ENCODE data around the gene AMH. TPM values are rescaled to one million over a fixed set of nuclear protein-coding genes. Genes with fewer than 3 reads are reported as not detected.

AMH gene
- polyA plus RNA-seq, 1 of the 3 experiments (the other 2 are of a cell fraction) = 18.1 TPM

DNA sequence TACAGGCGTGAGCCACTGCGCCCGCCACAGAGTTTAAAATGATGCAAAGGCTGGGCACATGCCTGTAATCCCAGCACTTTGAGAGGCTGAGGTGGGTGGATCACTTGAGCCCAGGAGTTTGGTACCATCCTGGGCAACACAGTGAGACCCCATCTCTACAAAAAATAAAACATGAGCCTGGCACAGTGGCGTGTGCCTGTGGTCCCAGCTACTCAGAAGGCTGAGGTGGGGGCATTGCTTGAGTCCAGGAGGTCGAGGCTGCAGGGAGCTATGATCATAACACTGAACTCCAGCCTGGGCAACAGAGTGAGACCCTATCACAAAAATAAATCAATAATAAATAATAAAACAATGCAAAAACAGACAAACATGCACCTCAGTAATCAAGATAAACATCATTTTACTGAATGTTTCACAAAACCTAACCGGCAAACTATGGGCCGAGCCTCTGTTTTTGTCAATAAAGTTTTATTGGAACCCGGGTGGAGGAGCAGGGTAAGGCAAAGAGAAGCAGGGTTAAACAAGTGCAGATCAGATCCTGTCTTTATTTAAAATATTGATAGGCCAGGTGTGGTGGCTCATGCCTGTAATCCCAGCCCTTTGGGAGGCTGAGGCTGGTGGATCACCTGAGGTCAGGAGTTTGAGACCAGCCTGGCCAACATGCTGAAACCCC lies 34.8 kb downstream of the AMH start:
- no peaks in the 10 kb centered on the region for H3K79me2 ChIP-seq (ENCODE audit: insufficient read depth)
- no peak overlapping the region for H3K27ac ChIP-seq (ENCODE audit: low read depth in 2 of 2, low read length in 1 of 2)
- CTCF ChIA-PET = interaction anchor here (0.6 to 2.7 kb wide), 5 partner anchors 10 to 354 kb away, joined by 3 to 20 read pairs (median 5); no protein-coding TSS in a partner anchor
- POLR2A ChIA-PET = no interaction called here
- H4K20me1 ChIP-seq (ENCODE audit: insufficient read depth) = 0 out of 2 replicates have a peak, but pooled peaks cover 2% of the 10 kb centered on the region
- 91% methylated on average over 8 of the region's 8 CpGs for WGBS (ENCODE audit: low lambda C conversion rate)
- no peaks in the 10 kb centered on the region for H3K9me2 ChIP-seq
- no peak overlapping the region for H2AFZ ChIP-seq (ENCODE audit: low read depth)
- TF ChIP-seq, protein P1, sequence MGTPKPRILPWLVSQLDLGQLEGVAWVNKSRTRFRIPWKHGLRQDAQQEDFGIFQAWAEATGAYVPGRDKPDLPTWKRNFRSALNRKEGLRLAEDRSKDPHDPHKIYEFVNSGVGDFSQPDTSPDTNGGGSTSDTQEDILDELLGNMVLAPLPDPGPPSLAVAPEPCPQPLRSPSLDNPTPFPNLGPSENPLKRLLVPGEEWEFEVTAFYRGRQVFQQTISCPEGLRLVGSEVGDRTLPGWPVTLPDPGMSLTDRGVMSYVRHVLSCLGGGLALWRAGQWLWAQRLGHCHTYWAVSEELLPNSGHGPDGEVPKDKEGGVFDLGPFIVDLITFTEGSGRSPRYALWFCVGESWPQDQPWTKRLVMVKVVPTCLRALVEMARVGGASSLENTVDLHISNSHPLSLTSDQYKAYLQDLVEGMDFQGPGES (IDR thresholded peaks at IDR 0.05; ENCODE audit: low read depth, low read length) = no peak
- TF ChIP-seq RXRA (IDR thresholded peaks at IDR 0.05; ENCODE audit: borderline replicate concordance, low read depth) = no peak
- TF ChIP-seq, protein P2, sequence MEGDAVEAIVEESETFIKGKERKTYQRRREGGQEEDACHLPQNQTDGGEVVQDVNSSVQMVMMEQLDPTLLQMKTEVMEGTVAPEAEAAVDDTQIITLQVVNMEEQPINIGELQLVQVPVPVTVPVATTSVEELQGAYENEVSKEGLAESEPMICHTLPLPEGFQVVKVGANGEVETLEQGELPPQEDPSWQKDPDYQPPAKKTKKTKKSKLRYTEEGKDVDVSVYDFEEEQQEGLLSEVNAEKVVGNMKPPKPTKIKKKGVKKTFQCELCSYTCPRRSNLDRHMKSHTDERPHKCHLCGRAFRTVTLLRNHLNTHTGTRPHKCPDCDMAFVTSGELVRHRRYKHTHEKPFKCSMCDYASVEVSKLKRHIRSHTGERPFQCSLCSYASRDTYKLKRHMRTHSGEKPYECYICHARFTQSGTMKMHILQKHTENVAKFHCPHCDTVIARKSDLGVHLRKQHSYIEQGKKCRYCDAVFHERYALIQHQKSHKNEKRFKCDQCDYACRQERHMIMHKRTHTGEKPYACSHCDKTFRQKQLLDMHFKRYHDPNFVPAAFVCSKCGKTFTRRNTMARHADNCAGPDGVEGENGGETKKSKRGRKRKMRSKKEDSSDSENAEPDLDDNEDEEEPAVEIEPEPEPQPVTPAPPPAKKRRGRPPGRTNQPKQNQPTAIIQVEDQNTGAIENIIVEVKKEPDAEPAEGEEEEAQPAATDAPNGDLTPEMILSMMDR (IDR thresholded peaks at IDR 0.05) = no peak
- no peak for TF ChIP-seq SIN3A (IDR thresholded peaks at IDR 0.05; ENCODE audit: borderline replicate concordance, low read depth, low read length)
- TF ChIP-seq TAF1 (IDR thresholded peaks at IDR 0.05; ENCODE audit: borderline replicate concordance, low read depth, low read length) = no peak
- TF ChIP-seq ELF1 (IDR thresholded peaks at IDR 0.05) = no peak
- no peak for TF ChIP-seq EZH2phosphoT487 (IDR thresholded peaks at IDR 0.05; ENCODE audit: borderline replicate concordance, low read depth)
- TF ChIP-seq, protein P3, sequence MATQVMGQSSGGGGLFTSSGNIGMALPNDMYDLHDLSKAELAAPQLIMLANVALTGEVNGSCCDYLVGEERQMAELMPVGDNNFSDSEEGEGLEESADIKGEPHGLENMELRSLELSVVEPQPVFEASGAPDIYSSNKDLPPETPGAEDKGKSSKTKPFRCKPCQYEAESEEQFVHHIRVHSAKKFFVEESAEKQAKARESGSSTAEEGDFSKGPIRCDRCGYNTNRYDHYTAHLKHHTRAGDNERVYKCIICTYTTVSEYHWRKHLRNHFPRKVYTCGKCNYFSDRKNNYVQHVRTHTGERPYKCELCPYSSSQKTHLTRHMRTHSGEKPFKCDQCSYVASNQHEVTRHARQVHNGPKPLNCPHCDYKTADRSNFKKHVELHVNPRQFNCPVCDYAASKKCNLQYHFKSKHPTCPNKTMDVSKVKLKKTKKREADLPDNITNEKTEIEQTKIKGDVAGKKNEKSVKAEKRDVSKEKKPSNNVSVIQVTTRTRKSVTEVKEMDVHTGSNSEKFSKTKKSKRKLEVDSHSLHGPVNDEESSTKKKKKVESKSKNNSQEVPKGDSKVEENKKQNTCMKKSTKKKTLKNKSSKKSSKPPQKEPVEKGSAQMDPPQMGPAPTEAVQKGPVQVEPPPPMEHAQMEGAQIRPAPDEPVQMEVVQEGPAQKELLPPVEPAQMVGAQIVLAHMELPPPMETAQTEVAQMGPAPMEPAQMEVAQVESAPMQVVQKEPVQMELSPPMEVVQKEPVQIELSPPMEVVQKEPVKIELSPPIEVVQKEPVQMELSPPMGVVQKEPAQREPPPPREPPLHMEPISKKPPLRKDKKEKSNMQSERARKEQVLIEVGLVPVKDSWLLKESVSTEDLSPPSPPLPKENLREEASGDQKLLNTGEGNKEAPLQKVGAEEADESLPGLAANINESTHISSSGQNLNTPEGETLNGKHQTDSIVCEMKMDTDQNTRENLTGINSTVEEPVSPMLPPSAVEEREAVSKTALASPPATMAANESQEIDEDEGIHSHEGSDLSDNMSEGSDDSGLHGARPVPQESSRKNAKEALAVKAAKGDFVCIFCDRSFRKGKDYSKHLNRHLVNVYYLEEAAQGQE (IDR thresholded peaks at IDR 0.05; ENCODE audit: low read depth, low read length) = no peak
- TF ChIP-seq GATA2 (CRISPR knock-in tag; IDR thresholded peaks at IDR 0.05) = no peak
- no peak for TF ChIP-seq SMC3 (IDR thresholded peaks at IDR 0.05; ENCODE audit: low read depth, low read length)
- DNase-seq = no peak
- H3F3A ChIP-seq (replicated peaks; ENCODE audit: insufficient read depth) = peaks cover 6% of the 10 kb centered on the region
- H3K27me3 ChIP-seq (ENCODE audit: insufficient read depth) = peaks cover 5% of the 10 kb centered on the region; the same call in 1 of the 2 replicates
- H3K4me2 ChIP-seq = no peak overlapping the region
- no peak overlapping the region for H3K4me3 ChIP-seq (ENCODE audit: low read depth in 2 of 2, low read length in 1 of 2)
- no peaks in the 10 kb centered on the region for H3K36me3 ChIP-seq (replicated peaks in 1 of 2; ENCODE audit: control insufficient read depth in 1 of 2, insufficient read depth in 2 of 2, low read length in 1 of 2)
- no peaks in the 10 kb centered on the region for H3K9me3 ChIP-seq
- H3K9ac ChIP-seq = no peak overlapping the region
- peaks cover 0 to 8% of the 10 kb centered on the region in 2 experiments; a peak in 1 of 4 replicates for H3K4me1 ChIP-seq (ENCODE audit: control insufficient read depth in 1 of 2, insufficient read depth in 2 of 2, low read depth in 1 of 2, low read length in 1 of 2)
